Gastroesophageal sphincter (tissue), 4 donors: ENCODE measurements around the gene PRDM16. TPM values are rescaled to one million over a fixed set of nuclear protein-coding genes. Genes with fewer than 3 reads are reported as not detected.

ENCODE experiments used
- ATAC-seq: fragments of 150-250 bp; one replicate; pipeline ENCODE4 v1.9.1; 2016; ENCODE audit warnings: mild to moderate bottlenecking, moderate library complexity
- H3K27ac ChIP-seq, 4 donors: fragments of 200-600 bp; sonication (generic) in 3 of 4; 1 replicate in 3 of 4; 2 replicates in 1 of 4; pipeline ENCODE4 v1.5.1; 2016 to 2019
- H3K27me3 ChIP-seq: fragments of 200-600 bp; sonication (generic); one replicate; pipeline ENCODE4 v1.5.1; 2019
- H3K36me3 ChIP-seq, 2 donors: fragments of 200-600 bp; sonication (generic); one replicate each; pipeline ENCODE4 v1.5.1; 2019; ENCODE audit warnings: control low read depth in 1 of 2
- H3K4me1 ChIP-seq, 3 donors: fragments of 200-600 bp; sonication (generic); 1 replicate in 2 of 3; 2 replicates in 1 of 3; pipeline ENCODE4 v1.5.1; 2016 to 2019; ENCODE audit warnings: control low read depth in 2 of 3
- H3K4me3 ChIP-seq, 2 donors: fragments of 200-600 bp; sonication (generic); one replicate each; pipeline ENCODE4 v1.5.1; 2019; ENCODE audit warnings: mild to moderate bottlenecking in 1 of 2, moderate library complexity in 1 of 2
- H3K9me3 ChIP-seq, 3 donors: fragments of 200-600 bp; sonication (generic); one replicate each; pipeline ENCODE4 v1.5.1; 2017 to 2019; ENCODE audit warnings: control low read depth in 2 of 3
- EP300 ChIP-seq: sonication (generic); formaldehyde crosslinking; IDR thresholded peaks from one replicate; pipeline ENCODE4 v1.6.1; 2017; ENCODE audit warnings: antibody characterized with exemption, mild to moderate bottlenecking
- POLR2A ChIP-seq, 2 donors: fragments of 450-650 bp; IDR thresholded peaks; one replicate each; pipeline ENCODE4 v1.6.1; 2017; ENCODE audit warnings: antibody characterized with exemption in 2 of 2, mild to moderate bottlenecking in 2 of 2, moderate library complexity in 1 of 2
- POLR2AphosphoS5 ChIP-seq: sonication (generic); formaldehyde crosslinking; IDR thresholded peaks from one replicate; pipeline ENCODE4 v1.6.1; 2017; ENCODE audit warnings: antibody characterized with exemption
- WGBS, 2 donors: methylation state at CpG; one replicate each; pipeline ENCODE4 v1.1.5; 2018; ENCODE audit warnings: low coverage in 1 of 2; 5-methylcytosine and 5-hydroxymethylcytosine counted together
- total RNA-seq, 4 donors: library from RNA; depleted of rRNA; stranded (reverse); fragments of >200 nt; gene quantifications; one replicate each; pipeline ENCODE4 v1.1.0, GENCODE V29; 2016
- TF ChIP-seq, protein P1 (sequence below), 4 experiments: fragments of 200-600 bp in 2 of 4; fragments of 450-650 bp in 2 of 4; sonication (generic) in 1 of 4; IDR thresholded peaks; one replicate each; pipeline ENCODE4 v1.5.1; 2017 to 2019; ENCODE audit warnings: antibody characterized with exemption in 4 of 4, mild to moderate bottlenecking in 2 of 4, moderate library complexity in 2 of 4

The PRDM16 gene
- total RNA-seq, 4 donors from 2014 or later: 1.1 to 3.4 (median 1.6) TPM

DNA sequence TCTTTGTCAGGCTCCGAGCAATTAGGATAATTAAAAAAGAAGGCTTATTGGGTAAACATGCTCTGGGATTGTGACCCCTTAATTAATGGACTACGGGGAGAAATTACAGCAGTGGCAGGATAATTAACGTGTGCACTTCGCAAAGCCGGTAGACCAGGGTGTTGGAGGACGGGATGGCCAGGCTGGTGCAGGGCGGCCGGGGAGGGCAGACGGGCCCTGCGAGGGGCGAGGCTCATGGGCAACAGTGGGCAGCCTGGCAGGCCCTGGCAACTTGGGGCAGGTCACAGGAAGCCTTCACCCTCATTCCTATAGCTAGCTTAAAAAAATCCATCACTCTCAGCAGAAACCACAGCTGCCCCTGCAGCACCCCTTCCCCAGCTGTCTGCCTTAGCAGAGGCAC, 199.3 kb downstream of the PRDM16 start:
- peaks cover 85% of the 10 kb centered on the region for H3K27me3 ChIP-seq
- H3K9me3 ChIP-seq: no peaks in the 10 kb centered on the region
- no peak for ATAC-seq
- H3K4me1 ChIP-seq: no peaks in the 10 kb centered on the region
- H3K4me3 ChIP-seq: no peak overlapping the region
- TF ChIP-seq POLR2AphosphoS5: no peak
- TF ChIP-seq, protein P1, sequence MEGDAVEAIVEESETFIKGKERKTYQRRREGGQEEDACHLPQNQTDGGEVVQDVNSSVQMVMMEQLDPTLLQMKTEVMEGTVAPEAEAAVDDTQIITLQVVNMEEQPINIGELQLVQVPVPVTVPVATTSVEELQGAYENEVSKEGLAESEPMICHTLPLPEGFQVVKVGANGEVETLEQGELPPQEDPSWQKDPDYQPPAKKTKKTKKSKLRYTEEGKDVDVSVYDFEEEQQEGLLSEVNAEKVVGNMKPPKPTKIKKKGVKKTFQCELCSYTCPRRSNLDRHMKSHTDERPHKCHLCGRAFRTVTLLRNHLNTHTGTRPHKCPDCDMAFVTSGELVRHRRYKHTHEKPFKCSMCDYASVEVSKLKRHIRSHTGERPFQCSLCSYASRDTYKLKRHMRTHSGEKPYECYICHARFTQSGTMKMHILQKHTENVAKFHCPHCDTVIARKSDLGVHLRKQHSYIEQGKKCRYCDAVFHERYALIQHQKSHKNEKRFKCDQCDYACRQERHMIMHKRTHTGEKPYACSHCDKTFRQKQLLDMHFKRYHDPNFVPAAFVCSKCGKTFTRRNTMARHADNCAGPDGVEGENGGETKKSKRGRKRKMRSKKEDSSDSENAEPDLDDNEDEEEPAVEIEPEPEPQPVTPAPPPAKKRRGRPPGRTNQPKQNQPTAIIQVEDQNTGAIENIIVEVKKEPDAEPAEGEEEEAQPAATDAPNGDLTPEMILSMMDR (IDR thresholded peaks at IDR 0.05): no peak
- TF ChIP-seq EP300: no peak
- no peak for TF ChIP-seq POLR2A (IDR thresholded peaks at IDR 0.05)
- no peak overlapping the region for H3K27ac ChIP-seq
- WGBS, 2 donors: 67 to 100% methylated on average over 3 of the region's 11 CpGs
- H3K36me3 ChIP-seq: no peaks in the 10 kb centered on the region

DNA sequence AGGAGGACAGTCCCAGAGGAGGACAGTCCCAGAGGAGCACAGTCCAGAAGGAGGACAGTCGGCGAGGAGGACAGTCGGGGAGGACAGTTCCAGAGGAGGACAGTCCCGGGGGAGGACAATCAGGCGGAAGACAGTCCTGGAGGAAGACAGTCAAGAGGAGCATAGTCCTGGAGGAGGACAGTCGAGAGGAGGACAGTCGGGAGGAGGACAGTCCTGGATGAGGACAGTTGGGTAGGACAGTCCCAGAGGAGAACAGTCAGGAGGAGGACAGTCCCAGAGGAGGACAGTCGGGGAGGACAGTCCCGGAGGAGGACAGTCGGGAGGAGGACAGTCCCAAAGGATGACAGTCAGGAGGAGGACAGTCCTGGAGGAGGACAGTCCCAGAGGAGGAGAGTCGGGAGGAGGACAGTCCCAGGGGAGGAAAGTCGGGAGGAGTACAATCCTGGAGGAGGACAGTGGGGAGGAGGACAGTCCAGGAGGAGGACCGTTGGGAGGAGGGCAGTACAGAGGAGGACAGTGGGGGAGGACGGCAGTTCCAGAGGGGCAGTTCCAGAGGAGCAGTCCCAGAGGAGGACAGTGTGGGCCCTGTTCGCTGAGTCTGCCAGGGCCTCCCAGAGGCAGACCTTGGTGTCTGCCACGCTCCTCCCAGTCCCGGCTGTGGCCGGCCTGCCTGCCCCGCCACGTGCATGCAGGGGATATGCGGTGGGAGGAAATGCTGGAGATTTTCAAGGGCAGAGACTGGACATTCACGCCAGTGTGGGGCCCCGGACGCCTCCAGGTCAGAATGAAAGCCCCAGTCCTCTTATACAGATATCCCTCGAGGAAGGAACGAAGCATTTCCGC, 201.6 kb downstream of the PRDM16 start:
- no peaks in the 10 kb centered on the region for H3K4me1 ChIP-seq
- TF ChIP-seq POLR2A (IDR thresholded peaks at IDR 0.05) (no peak), POLR2AphosphoS5 (no peak), EP300 (no peak)
- TF ChIP-seq, protein P1 (IDR thresholded peaks at IDR 0.05): no peak
- no peaks in the 10 kb centered on the region for H3K36me3 ChIP-seq
- H3K4me3 ChIP-seq: no peak overlapping the region
- H3K9me3 ChIP-seq: no peaks in the 10 kb centered on the region
- H3K27me3 ChIP-seq: peaks cover 61% of the 10 kb centered on the region
- peak; percentile 6 for ATAC-seq
- no peak overlapping the region for H3K27ac ChIP-seq
- WGBS, 2 donors: 80 to 81% methylated on average over 12 to 15 of the region's 27 CpGs

DNA sequence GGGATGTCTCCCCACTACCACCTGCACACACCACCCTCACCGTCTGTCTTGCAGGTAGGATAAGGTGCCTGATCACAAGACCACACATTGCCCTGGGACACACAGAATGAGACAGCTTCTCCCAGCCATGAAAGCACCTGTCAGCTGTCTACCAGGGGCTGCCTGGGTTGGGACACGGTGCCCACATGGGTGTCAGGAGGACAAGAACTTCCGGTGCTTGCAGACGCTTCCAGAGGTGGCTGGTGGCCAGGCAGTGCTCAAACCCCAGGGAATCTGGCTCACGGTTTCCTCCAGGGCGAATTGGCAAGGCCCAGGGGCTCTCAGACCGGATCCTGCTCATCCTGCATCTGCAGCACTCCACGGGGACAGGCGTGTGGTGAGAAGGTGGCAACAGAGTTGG, 202.9 kb downstream of the PRDM16 start:
- no peak overlapping the region for H3K27ac ChIP-seq
- H3K27me3 ChIP-seq: peaks cover 53% of the 10 kb centered on the region

DNA sequence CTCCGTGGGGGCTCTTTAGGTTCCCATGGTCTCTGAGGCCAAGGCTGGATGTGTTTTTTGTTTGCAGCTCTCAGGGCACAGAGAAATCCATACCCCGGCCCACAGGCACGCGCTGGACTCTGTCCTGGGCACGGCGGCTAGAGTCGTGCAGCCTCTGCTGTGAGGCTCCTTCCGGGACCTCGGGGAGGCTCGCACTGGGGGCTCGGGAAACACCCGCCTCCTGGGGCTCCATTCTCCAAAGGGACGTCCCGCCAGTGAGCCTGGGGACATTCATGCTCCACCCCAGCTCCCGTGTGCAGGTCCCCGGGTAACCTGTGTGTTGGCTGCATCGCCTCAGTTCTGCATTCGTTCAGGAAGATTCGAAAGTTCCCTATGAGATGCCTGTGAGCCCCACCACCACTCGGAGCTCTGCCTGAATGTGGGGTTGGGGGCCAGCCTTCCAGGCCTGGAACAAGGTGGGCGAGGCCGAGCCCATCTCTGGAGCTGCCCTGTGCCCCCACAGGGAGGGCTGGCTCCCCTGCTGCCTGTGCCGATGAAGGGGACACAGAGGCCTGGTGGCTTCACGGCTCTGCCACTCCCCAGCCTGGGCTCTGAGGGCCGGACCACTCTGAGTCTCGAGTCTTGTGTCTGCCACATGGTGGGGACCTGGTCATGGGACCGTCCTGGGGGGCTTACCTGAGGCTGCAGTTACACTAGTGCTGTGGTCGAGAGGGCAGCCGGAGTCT, 203.5 kb downstream of the PRDM16 start:
- no peaks in the 10 kb centered on the region for H3K9me3 ChIP-seq
- no peaks in the 10 kb centered on the region for H3K4me1 ChIP-seq
- H3K27me3 ChIP-seq: peaks cover 52% of the 10 kb centered on the region
- 85% methylated on average over 6 of the region's 29 CpGs; no CpG with 5 or more reads in 1 of the 2 donors for WGBS, 2 donors
- H3K27ac ChIP-seq: no peak overlapping the region
- TF ChIP-seq EP300: no peak
- no peak for TF ChIP-seq POLR2AphosphoS5
- no peak for TF ChIP-seq POLR2A (IDR thresholded peaks at IDR 0.05)
- TF ChIP-seq, protein P1 (IDR thresholded peaks at IDR 0.05): no peak
- no peaks in the 10 kb centered on the region for H3K36me3 ChIP-seq
- H3K4me3 ChIP-seq: no peak overlapping the region
- no peak for ATAC-seq

More for the DNA sequence above, 202.9 kb downstream of the PRDM16 start:
- Histone ChIP-seq H3K4me1 (no peaks in the 10 kb centered on the region), H3K9me3 (no peaks in the 10 kb centered on the region), H3K36me3 (no peaks in the 10 kb centered on the region), H3K4me3 (no peak overlapping the region)
- no CpG with 5 or more reads among the region's 9 CpGs for WGBS, 2 donors
- no peak for ATAC-seq
- TF ChIP-seq EP300 (no peak), POLR2A (IDR thresholded peaks at IDR 0.05) (no peak), POLR2AphosphoS5 (no peak)
- TF ChIP-seq, protein P1 (IDR thresholded peaks at IDR 0.05): no peak
